Left kidney (tissue), 2 donors: Measurements from ENCODE around the gene PAGE4. TPM values are rescaled to one million over a fixed set of nuclear protein-coding genes. Genes with fewer than 3 reads are reported as not detected.

Source experiments
- DNase-seq: peaks from one replicate; pipeline ENCODE4 v3.0.0-alpha.2; 2013
- polyA plus RNA-seq: library from polyadenylated mRNA; unstranded; fragments of 120-200 nt; gene quantifications from one replicate; pipeline ENCODE4 v1.2.1, GENCODE V29; 2013; ENCODE audit not compliant: insufficient read length

Gene PAGE4
- polyA plus RNA-seq, 1 donor: 0.30 TPM

GRCh38 chrX:49876750-49877149 is 47.6 kb downstream of the PAGE4 start:
- peak; percentile 49 for DNase-seq

GRCh38 chrX:49877397-49878101 is 48.4 kb downstream of the PAGE4 start:
- DNase-seq: no peak

- no peak for DNase-seq
Observed at GRCh38 chrX:49878128-49878833, 49.2 kb downstream of the PAGE4 start.

- DNase-seq: peak; percentile 73
Observed at GRCh38 chrX:49878834-49879655, 49.9 kb downstream of the PAGE4 start, which contains the start of gene USP27X. USP27X (plus strand) TSS chrX:49879484; CDS start chrX:49880308, 824 bp downstream.

GRCh38 chrX:49879656-49880277 is 50.7 kb downstream of the PAGE4 start:
- no peak for DNase-seq

- no peak for DNase-seq
Observed at GRCh38 chrX:49880668-49881067, 51.6 kb downstream of the PAGE4 start.

Other genes starting within 250 kb of the PAGE4 start
- not detected for gene GAGE12H, start 249.4 kb upstream of the PAGE4 start, polyA plus RNA-seq
- not detected for gene GAGE2A, start 239.8 kb upstream of the PAGE4 start, polyA plus RNA-seq
- not detected for gene GAGE1, start 230.3 kb upstream of the PAGE4 start, polyA plus RNA-seq
- gene PAGE1, start 133.3 kb upstream of the PAGE4 start, polyA plus RNA-seq: not detected
- gene USP27X, start 50.2 kb downstream of the PAGE4 start, polyA plus RNA-seq: 11.4 TPM
- gene CLCN5, start 93.3 kb downstream of the PAGE4 start, polyA plus RNA-seq: 105 TPM